Neutrophil (primary cell): ENCODE data around the gene CYSLTR2.

Experiments
- H3K27ac ChIP-seq: fragments of 200-600 bp; sonication (generic); 2 replicates; pipeline ENCODE4 v1.5.1; 2016; ENCODE audit warnings: mild to moderate bottlenecking, moderate library complexity
- H3K27me3 ChIP-seq: fragments of 200-600 bp; sonication (generic); 2 replicates; pipeline ENCODE4 v1.6.0; 2016; ENCODE audit warnings: mild to moderate bottlenecking
- H3K36me3 ChIP-seq: fragments of 200-600 bp; sonication (generic); 2 replicates; pipeline ENCODE4 v1.5.1; 2017
- H3K4me1 ChIP-seq, 2 experiments: fragments of 200-600 bp in 1 of 2; sonication (generic) in 1 of 2; 1 replicate in 1 of 2; 2 replicates in 1 of 2; pipeline versions ENCODE4 v1.5.1 to v1.6.1; 2013 to 2016; ENCODE audit warnings: low read depth in 1 of 2, low read length in 1 of 2, mild to moderate bottlenecking in 1 of 2, moderate library complexity in 1 of 2; ENCODE audit not compliant: control insufficient read depth in 1 of 2, insufficient read depth in 1 of 2
- H3K4me3 ChIP-seq, 2 experiments: fragments of 200-600 bp in 1 of 2; sonication (generic) in 1 of 2; 1 replicate in 1 of 2; 2 replicates in 1 of 2; pipeline ENCODE4 v1.5.1; 2013 to 2016; ENCODE audit warnings: low read depth in 1 of 2, low read length in 1 of 2, mild to moderate bottlenecking in 1 of 2, moderate library complexity in 1 of 2
- H3K9me3 ChIP-seq: fragments of 200-600 bp; sonication (generic); 2 replicates; pipeline ENCODE4 v1.5.1; 2016
- TF ChIP-seq, protein P1 (sequence below): fragments of 200-600 bp; sonication (generic); IDR thresholded peaks from 2 replicates; pipeline ENCODE4 v1.5.1; 2016; ENCODE audit warnings: antibody characterized with exemption

CYSLTR2 gene

DNA sequence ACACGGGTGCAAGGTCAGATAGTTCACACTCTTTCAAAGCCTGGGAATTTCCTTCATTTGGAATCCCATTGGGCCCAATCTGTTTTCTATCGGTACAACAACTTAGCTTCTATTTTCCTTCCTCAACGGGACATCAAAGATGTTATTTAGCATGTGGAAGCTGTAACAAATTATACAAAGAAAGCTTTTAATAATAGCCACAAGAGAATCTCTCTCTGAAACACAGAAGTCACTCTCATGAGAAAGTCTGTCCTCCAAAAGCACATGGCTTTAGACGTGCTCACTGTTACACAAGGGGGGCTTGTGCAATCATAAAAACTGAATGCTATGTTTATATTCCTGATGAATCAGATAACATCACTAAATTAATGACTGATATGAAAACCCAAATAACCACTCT is 28.9 kb upstream of the CYSLTR2 start:
- peaks cover 29% of the 10 kb centered on the region for H3K9me3 ChIP-seq
- no peaks in the 10 kb centered on the region for H3K36me3 ChIP-seq
- peaks cover 15 to 21% of the 10 kb centered on the region in 2 experiments for H3K4me1 ChIP-seq
- TF ChIP-seq, protein P1, sequence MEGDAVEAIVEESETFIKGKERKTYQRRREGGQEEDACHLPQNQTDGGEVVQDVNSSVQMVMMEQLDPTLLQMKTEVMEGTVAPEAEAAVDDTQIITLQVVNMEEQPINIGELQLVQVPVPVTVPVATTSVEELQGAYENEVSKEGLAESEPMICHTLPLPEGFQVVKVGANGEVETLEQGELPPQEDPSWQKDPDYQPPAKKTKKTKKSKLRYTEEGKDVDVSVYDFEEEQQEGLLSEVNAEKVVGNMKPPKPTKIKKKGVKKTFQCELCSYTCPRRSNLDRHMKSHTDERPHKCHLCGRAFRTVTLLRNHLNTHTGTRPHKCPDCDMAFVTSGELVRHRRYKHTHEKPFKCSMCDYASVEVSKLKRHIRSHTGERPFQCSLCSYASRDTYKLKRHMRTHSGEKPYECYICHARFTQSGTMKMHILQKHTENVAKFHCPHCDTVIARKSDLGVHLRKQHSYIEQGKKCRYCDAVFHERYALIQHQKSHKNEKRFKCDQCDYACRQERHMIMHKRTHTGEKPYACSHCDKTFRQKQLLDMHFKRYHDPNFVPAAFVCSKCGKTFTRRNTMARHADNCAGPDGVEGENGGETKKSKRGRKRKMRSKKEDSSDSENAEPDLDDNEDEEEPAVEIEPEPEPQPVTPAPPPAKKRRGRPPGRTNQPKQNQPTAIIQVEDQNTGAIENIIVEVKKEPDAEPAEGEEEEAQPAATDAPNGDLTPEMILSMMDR, result no peak
- H3K4me3 ChIP-seq, result no peak overlapping the region
- H3K27ac ChIP-seq, result no peak overlapping the region
- no peaks in the 10 kb centered on the region for H3K27me3 ChIP-seq

GRCh38 chr13:48625413-48626076 is 28.2 kb upstream of the CYSLTR2 start:
- H3K9me3 ChIP-seq, result peaks cover 23% of the 10 kb centered on the region
- peaks cover 15 to 21% of the 10 kb centered on the region in 2 experiments for H3K4me1 ChIP-seq
- H3K4me3 ChIP-seq, result no peak overlapping the region
- H3K27ac ChIP-seq, result peak overlapping the region; percentile 52
- H3K36me3 ChIP-seq, result no peaks in the 10 kb centered on the region
- TF ChIP-seq, protein P1, result no peak
- no peaks in the 10 kb centered on the region for H3K27me3 ChIP-seq

GRCh38 chr13:48626077-48626449 is 27.7 kb upstream of the CYSLTR2 start:
- Histone ChIP-seq H3K4me3 (no peak overlapping the region), H3K27ac (peak overlapping the region; percentile 52)
- TF ChIP-seq, protein P1, result no peak

GRCh38 chr13:48626726-48627451 is 26.8 kb upstream of the CYSLTR2 start:
- no peak overlapping the region for H3K27ac ChIP-seq
- peaks cover 15 to 21% of the 10 kb centered on the region in 2 experiments for H3K4me1 ChIP-seq
- no peak overlapping the region for H3K4me3 ChIP-seq

More at GRCh38 chr13:48626077-48626449, 27.7 kb upstream of the CYSLTR2 start:
- Histone ChIP-seq H3K4me1 (peaks cover 15 to 21% of the 10 kb centered on the region in 2 experiments), H3K27me3 (no peaks in the 10 kb centered on the region), H3K9me3 (peaks cover 18% of the 10 kb centered on the region), H3K36me3 (no peaks in the 10 kb centered on the region)

DNA sequence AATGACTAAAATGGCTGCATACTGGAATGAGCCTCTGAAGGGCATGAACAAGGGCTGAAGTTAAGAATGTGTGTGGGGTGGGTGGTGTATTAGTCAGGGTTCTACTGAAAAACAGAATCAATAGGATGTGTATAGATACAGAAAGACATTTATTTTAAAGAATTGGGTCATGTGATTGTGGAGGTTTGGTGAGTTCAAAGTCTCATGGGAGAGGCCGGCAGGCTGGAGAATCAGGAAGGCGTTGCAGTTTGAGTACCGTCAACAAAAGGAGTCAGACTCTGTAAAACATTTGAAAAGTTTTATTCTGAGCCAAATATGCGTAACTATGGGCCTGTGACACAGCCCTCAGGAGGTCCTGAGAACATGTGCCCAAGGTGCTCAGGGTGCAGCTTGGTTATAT is 24.5 kb upstream of the CYSLTR2 start:
- TF ChIP-seq, protein P1, result no peak
- Histone ChIP-seq H3K36me3 (no peaks in the 10 kb centered on the region), H3K27ac (no peak overlapping the region), H3K4me1 (peaks cover 15 to 21% of the 10 kb centered on the region in 2 experiments), H3K9me3 (no peaks in the 10 kb centered on the region), H3K27me3 (no peaks in the 10 kb centered on the region), H3K4me3 (no peak overlapping the region)

More at GRCh38 chr13:48626726-48627451, 26.8 kb upstream of the CYSLTR2 start:
- no peaks in the 10 kb centered on the region for H3K27me3 ChIP-seq
- H3K36me3 ChIP-seq, result no peaks in the 10 kb centered on the region
- peaks cover 10% of the 10 kb centered on the region for H3K9me3 ChIP-seq
- TF ChIP-seq, protein P1, result no peak
